NCI-H748 treated with DMSO at 0.1 percent for 48 hours (cell line): ENCODE results near the gene TEN1.

Source experiments
- DNase-seq: peaks from one replicate; lab custom pipeline; 2025; lab: John Stamatoyannopoulos, UW

The TEN1 gene

DNA sequence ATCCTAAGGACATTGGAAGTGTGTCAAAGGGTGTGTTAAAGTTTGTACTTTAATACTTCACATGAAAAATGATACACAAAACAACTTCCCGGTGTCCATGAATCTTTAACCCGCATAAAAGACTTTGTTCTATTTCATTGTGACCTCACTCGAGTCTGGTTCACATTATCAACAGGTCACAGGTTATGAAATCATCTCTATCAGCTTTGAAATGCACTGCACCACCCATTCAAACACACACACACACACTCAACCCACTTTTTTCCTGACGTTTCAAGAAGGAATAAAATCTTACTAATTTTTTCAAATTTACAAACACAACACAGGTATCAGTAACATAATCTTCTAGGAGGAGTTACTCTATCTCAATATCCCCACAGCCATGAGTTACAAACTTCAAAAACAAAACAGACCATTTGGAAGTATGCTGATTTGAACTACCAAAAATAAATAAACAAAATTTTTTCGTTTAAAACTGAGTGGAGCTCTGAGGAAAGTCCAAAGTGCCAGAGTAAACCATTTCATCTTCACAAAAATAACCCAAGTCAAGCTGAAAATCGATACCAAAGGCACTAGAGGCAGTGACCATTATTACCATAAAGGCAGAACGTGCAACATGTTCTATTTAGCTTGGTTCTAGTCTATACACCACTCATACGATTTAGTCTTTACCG is 2.7 kb upstream of the TEN1 start:
- no peak for DNase-seq

DNA sequence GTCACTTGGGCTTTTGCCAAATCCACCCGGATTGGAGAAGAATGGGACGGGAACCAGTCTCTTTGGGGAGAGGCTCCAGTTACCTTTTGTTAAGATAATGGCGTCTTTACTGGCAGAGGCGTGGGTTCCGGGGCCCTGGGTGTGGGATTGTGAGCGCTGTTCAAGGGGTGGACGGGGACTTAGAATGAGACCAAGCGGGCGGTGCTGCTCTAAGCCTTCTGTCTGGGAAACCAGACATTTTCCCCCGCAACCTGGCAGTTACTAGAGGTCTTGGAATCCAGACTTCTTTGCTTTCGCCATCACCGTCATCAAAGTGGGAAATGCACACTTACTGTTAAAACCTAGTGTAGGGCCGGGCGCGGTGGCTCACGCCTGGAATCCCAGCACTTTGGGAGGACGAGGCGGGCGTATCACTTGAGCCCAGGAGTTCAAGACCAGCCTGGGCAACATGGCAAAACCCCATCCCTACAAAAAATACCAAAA is 706 bp downstream of the TEN1 start:
- DNase-seq = no peak

DNA sequence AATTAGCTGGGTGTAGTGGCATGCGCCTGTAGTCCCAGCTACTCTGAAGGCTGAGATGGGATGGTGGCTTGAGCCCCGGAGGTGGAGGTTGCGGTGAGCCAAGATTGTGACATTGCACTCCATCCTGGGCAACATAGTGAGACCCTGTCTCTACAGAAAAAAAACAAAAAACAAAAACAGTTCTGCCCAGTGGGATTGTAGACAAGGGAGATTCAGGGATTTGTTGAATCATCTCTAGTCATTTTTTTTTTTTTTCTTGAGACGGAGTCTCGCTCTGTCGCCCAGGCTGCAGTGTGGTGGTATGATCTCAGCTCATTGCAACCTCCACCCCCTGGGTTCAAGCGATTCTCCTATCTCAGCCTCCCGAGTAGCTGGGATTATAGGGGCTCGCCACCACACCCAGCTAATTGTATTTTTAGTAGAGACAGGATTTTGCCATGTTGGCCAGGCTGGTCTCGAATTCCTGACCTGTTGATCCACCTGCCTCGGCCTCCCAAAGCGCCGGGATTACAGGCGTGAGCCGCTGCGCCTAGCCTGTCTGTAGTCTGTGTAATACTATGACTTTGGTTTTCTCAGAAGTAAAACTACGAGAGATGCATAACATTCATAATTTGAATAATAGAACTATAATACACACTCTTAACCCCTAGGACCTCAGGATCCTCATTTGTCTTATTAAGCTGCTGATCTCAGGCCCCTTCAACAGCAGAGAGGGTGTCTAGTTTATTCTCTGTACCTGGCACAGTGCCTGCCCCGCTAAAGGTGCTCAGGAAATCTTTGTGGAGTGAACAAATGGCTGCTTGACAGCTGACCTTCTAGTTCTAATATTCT is 1.4 kb downstream of the TEN1 start:
- no peak for DNase-seq

DNA sequence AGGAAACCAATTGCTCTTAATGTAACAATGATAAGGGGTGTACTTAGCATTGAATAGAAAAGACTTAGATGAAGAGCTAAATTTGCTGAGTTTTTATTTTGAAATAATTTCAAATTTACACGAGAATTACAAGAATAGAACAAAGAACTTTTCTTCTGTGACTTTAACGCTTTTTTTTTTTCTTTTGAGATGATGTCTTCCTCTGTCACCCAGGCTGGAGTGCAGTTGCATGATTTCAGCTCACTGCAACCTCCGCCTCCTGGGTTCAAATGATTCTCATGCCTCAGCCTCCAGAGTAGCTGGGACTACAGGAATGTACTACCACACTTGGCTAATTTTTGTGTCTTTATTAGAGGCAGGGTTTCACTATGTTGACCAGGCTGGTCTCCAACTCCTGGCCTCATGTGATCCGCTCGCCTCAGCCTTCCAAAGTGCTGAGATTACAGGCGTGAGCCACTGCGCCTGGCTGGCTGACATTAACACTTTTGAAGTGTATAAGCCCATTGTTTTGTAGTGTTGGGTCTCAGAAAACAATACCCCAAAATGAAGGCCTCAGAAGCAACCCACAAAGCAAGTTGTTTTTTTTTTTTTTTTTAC is 2.1 kb downstream of the TEN1 start:
- DNase-seq = no peak

DNA sequence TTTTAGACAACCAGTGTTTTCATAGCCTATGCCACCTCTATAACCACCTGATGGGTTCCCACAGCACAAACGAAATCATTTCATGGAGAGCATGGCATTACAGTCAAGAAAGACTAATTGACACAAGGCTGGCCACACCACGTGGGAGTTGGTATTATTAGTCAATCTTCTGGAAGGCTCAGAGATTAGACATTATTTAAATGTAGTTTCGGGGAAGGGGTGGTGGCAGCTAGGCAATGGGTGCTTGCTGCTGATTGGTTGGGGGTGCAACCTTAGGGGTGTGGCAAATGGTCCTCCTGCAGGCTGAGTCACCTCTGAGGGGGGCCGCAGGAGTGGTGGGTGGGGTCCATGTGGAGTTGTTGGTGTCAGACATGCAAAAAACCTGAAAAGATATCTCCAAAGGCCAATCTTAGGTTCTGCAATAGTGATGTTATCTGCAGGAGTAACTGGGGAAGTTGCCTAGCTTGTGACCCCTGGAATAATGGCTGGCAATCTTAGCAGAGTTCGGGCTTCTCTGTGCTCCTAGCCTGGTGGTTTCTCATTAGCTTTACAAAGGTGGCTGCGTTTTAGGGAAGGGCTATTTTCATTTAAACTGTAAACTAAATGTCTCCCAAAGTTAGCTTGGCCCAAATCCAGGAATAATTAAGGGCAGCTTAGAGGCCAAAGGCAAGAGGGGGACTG is 4.6 kb downstream of the TEN1 start:
- DNase-seq = no peak

DNA sequence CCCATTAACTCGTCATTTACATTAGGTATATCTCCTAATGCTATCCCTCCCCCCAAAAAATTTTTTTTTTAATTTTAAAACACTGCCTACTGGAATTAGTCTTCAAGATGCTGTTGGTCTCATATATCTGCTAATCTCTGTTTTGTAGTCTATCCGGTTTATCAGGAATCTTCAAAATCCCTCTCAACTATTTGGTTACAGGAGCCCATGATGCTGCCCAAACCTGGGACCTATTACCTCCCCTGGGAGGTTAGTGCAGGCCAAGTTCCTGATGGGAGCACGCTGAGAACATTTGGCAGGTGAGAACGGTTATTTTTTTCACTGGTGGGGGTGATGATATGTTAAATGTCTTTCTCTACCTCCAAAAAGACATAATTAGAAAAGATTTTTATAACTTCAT is 6.9 kb downstream of the TEN1 start:
- DNase-seq = no peak

DNA sequence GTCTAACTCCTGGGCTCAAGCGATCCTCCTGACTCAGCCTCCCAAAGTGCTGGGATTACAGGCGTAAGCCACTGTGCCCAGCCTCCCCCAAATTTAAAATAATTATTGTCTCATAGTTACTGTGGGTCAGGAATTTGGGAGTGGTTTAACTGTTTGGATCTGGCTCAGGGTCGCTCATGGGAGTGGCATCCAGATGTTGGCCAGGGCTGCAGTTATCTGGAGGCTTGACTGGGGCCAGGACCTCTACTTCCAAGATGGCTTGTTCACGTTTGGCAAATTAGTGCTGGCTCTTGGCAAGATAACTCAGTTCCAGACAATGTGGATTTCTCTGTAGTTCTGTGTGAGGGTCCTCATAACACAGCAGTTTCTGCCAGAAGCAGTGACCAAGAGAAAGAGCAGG is 8.0 kb downstream of the TEN1 start:
- no peak for DNase-seq

DNA sequence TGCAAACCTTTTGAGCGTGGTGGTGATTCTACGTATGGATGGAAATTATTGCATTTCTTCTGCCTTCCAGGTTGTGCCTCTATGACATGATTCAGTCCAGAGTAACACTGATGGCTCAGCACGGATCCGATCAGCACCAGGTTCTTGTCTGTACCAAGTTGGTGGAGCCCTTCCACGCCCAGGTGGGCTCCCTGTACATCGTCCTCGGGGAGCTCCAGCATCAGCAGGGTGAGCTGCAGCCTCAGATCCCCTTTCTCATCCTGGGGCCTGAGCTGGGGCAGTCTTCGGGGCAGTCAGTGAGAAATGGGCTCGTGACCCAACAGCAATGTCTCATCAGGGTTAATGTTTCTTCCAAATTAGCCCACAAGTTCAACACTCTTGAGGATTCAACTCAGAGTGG is 12.4 kb downstream of the TEN1 start:
- no peak for DNase-seq

DNA sequence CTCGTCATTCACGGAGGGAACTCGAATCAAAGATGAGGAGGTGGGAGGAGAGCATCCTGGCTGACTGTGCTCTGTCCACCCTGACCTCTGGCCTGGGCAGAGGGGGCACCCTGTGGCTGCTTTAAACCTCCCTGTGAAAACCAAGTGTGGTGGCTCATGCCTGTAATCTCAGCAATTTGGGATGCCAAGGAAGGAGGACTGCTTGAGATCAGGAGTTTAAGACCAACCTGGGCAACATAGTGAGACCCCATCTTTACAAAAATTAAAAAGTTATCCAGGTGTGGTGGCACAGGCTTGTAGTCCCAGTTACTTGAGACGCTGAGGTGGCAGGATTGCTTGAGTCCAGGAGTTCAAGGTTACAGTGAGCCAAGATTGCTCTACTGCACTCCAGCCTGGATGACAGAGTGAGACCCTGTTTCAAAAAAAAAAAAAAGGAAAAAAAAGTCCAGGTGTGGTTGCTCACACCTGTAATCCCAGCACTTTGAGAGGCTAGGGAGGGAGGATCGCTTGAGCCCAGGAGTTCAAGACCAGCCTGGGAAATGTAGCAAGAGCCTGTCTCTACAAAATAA is 15.8 kb downstream of the TEN1 start:
- no peak for DNase-seq

DNA sequence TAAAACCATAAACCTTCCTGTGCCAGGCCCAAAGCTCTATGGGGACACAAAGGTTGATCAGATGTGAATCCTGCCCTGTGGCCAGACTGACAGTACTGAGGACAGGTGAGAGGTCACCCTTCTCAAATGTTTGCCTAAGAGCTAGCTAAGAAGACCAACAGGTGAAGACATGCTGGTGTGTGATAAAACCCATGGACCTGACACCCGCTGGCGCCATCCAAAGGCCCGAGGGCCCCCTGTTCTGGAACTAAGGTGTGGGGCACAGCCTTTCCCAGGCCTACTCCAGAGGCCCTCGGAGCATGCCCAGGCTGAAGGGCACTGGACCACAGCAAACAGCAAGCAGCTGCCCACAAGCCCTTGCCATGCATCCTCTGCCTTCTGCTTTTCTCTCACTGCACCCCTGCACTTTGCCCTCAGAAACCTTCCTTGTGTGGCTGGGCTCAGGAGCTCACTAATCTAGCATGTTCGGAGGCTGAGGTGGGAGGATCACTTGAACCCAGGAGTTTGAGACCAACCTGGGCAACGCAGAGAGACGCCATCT is 16.4 kb downstream of the TEN1 start:
- no peak for DNase-seq

DNA sequence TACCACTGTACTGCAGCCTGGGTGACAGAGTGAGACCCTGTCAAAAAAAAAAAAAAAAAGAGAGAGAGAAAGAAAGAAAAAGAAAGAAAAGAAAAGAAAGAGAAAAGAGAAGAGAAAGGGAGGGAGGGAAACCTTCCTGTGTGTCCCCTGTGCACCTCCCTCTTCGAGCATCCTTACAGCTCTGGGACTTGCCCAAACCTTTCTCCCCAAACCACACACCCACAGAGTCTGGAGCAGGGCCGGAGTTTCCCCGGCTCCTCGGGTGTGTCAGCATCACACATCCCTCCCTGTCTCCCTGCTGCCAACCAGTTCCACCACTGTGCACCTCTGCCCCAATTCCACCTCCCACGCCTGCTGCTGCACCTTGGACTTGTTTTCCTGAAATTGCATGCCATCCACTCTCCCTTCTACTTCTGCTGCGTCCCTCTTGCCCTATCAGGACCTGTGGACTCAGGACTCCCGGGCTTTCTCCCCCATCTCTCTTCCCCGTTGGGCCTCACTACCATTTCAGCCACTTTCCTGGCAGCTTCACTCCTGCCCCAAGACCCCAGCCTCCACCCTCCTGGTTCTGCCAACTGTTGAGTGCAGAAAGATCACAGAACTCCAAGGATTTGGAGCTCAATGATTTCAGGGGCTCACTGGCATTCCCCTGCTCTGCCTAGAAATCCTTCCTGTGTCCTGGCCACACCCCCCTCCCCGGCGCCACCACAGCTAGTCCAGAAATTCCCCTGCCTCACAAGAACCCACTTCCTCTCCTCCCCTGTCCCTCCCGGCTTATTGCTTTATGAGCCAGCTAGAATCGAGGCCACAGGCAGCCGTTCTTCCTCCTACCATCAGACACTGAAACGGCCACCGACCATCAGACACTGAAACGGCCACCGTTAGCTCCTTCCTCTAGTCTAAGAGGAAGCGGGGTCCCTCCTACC is 17.9 kb downstream of the TEN1 start:
- no peak for DNase-seq

DNA sequence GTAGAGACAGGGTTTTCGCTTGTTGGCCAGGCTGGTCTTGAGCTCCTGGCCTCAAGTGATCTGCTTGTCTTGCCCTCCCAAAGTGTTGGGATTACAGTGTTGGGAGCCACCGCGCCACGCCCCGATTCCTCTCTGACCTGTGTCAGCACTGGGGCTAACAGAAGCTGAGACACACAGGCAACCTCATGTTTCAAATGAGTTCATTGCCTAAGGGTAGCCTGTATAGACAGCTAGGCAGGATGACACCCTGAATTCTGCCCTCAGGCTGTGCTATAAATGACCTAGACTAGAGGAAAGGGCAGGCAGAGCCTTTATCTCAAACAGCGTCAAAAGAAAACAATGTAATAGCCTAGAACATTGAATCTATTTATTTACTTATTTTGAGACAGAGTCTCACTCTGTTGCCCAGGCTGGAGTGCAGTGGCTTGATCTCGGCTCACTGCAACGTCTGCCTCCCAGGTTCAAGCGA is 19.3 kb downstream of the TEN1 start:
- DNase-seq = no peak

DNA sequence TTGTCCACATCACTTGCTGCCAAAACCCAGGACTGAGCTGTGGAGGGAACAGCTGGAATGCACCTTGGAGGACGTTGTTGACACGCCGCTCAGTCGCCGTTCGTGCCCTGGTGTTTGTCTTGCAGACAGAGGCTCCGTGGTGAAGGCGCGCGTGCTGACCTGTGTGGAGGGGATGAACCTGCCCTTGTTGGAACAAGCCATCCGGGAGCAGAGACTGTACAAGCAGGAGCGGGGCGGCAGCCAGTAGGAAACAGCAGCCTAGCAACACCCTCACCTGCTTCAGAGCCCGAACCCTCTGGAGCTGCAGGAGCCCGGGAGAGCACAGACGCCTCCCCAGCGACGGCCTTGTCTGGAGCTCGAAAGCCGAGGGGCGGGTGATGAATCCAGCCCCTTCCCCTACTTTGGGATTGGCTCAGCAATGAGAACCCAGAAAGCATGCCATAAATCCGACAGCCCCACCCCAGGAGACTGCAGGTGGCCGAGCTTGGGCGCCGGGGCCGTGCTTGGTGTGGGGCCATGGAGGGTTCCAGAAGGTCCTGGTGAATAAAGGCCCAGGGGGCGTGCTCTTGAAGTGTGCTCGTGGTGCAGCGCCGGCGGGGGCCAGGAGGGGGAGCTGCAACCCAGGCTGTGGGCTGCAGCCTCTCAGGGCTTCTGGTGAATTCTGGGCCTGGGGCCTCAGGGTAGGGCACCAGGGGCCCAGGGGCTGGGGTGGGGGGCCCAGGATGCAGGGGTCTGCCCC is 21.1 kb downstream of the TEN1 start:
- DNase-seq = no peak

DNA sequence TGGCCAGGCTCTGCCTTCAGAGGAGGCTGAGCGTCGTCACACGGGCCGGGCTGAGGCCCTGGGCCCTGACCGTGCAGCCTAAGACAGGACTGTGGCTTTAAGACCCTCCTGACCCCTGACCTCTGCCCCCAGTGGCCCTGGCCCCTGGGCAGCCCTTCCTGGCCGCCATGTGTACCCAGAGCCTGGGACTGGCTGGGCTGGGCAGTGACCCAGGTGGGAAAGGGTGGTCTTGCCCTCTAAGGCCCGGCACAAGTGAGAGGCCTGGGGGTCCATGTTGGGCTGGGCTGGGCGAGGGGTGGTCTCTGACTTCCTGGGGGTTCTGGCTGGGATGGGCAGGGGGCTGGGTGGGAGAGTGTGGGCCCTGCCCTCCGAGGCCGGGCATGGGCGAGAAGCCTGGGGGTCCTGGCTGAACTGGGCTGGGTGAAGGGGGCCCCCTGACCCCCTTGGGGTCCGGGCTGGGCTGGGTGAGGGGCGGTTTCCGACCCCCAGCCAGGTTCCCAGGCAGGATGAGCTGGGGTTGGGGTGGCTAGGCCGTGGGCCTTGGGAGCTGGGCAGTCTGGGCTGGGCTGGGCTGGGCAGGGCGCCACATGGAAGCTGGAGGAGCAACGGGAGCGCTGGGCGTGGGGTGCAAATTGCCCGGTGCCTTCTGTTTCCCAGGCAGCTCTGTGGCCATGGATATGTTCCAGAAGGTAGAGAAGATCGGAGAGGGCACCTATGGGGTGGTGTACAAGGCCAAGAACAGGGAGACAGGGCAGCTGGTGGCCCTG is 21.9 kb downstream of the TEN1 start, which contains the start of gene CDK3:
Gene CDK3 (plus strand): TSS at position 101 of the 767 bp plus-strand sequence. CDS start 571 bp downstream, at position 672.
- no peak for DNase-seq

DNA sequence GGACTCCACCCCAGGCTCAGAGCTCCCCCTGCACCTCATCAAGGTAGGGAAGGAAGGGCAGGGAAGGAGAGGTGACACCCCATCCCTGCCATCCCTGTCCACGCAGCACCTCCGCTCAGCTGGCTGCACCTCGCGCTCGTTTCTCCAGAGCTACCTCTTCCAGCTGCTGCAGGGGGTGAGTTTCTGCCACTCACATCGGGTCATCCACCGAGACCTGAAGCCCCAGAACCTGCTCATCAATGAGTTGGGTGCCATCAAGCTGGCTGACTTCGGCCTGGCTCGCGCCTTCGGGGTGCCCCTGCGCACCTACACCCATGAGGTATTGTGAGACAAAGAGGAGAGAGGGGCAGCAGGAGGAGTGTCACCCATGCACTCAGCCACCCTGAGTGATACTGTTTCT is 23.1 kb downstream of the TEN1 start:
- no peak for DNase-seq

DNA sequence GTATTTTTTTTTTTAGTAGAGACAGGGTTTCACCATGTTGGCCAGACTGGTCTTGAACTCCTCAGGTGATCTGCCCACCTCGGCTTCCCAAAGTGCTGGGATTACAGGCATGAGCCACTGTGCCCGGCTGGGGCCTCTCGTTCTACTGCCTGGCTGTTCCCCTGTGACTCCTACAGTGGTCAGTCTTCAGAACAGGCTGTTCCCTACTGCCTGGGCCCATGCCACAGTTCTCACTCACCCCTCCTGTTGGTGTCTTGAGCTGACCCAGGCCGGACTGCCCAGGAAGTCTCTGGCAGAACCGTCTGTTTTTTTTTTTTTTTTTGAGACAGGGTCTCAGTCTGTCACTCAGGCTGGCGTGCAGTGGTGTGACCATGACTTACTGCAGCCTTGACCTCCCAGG is 24.9 kb downstream of the TEN1 start:
- DNase-seq = no peak

DNA sequence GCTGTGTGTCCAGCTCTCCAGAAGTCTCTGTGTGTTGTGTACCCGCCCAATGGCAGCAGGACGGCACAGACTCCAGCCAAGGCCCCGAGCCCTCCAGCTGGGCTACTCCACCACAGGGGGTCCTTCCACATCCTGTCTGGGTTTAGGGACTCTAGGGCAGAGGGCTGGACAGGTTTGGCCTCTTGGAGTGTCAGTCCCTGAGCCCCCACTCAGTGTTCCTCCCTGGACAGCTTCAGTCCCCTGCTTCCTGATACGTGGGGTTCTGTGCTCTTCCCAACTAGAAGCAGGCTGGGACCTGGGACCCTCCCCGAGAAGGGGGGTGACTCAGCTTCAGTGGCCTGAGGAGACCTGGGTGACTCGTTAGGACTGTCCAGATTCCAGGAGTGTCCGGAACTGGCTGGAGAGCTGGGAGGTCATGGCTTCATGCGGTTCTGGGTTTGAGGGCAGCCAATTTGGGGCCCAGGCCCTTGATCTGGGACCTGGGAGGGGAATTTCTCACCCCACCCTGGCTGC is 25.8 kb downstream of the TEN1 start:
- no peak for DNase-seq

DNA sequence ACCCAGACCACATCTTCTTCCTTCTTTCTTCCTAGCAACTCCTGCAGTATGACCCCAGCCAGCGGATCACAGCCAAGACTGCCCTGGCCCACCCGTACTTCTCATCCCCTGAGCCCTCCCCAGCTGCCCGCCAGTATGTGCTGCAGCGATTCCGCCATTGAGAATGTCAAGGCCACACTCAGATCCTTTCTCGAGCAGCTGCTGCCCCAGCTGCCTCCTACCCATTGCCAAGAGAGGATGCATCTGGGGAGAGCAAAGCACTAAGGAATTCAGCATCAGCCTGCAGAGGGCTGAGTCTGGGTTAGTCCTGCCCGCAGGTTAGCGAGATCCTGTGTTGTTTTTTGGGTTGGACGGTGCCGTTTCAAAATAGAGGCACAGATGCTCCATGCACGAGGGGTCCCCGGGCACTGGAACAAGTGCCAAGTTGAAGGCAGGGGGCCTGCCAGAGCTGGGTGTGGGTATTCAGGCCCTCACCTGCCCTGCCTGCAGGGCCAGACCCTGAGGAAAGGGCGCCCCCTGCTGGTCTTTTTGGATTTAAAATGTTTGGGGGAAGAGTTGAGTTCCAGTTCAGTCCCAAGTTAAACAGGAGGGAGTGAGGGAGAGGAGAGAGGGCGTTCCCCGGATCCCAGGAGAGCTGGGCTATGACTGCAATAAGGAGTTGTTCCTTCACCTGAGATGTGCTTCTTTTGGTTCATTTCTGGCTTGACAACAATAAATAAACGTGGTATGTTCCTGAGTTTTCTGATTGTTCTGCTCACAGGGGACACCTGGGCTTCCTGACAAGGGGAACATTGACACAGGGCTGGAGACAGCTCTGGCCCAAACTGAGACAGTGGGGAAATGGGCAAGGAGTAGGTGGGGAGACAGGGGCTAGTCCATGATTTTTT is 26.5 kb downstream of the TEN1 start:
- peak; percentile 42 for DNase-seq
